Ishikawa (cell line): Measurements from ENCODE around the gene MEFV.

Experiments used
- CEBPB ChIP-seq: IDR thresholded peaks from 2 replicates; pipeline ENCODE4 v1.6.1; 2012
- EP300 ChIP-seq: IDR thresholded peaks from 2 replicates; pipeline ENCODE4 v1.6.1; 2012; ENCODE audit warnings: borderline replicate concordance
- RAD21 ChIP-seq: IDR thresholded peaks from 2 replicates; pipeline ENCODE4 v1.6.1; 2012; ENCODE audit warnings: low read depth
- TAF1 ChIP-seq: IDR thresholded peaks from 2 replicates; pipeline ENCODE4 v1.6.1; 2012; ENCODE audit warnings: low read depth, mild to moderate bottlenecking
- TF ChIP-seq, protein P1 (sequence below): IDR thresholded peaks from 2 replicates; pipeline ENCODE4 v1.6.1; 2012

DNA sequence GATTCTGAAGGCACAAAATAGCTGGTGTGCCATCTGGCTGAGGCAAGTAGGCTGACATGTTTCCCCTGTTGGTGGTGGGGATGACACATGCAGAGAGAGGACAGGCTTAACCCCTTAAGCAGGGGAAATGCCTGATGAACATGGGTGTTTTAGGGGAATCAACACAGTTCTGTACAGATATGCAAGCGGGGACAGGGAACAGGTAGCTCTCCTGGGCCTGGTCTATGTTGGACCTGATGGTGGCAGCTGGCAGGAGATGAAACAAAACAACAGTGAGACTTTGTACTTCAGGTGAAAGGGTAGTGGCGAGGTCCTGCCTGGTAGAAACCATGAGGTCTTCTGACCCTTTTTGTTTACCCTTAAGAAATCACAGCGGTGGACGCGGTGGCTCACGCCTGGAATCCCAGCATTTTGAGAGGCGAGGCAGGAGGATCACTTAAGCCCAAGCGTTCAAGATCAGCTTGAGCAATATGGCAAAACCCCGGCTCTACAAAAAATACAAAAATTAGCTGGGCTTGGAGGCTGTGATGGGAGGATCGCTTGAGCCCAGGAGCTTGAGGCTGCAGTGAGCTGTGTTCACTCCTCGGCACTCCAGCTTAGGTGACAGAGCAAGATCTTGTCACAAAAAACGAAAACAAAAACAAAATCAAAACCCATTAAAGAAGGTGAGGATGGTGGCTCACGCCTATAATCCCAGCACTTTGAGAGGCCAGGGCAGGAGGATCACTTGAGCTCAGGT, 57.9 kb downstream of the MEFV start:
- TF ChIP-seq CEBPB (no peak), RAD21 (no peak), EP300 (no peak), TAF1 (no peak)
- TF ChIP-seq, protein P1, sequence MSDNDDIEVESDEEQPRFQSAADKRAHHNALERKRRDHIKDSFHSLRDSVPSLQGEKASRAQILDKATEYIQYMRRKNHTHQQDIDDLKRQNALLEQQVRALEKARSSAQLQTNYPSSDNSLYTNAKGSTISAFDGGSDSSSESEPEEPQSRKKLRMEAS = no peak
